SK-N-SH treated with all-trans-retinoic acid at 6 μM for 48 hours (cell line): ENCODE measurements around the gene DGKH.

ENCODE experiments used
- ATAC-seq: fragments of 200-7000 bp; cut with Tn5 transposase; 3 replicates; pipeline ENCODE4 v1.9.1; 2020; ENCODE audit warnings: mild to moderate bottlenecking, moderate library complexity
- ARNTL ChIP-seq: fragments of 450-650 bp; formaldehyde crosslinking; IDR thresholded peaks from 2 replicates; pipeline ENCODE4 v1.5.0; 2020; ENCODE audit warnings: low read depth, mild to moderate bottlenecking, moderate library complexity, borderline replicate concordance
- BACH2 ChIP-seq: fragments of 250-450 bp; sonication (Bioruptor Pico); IDR thresholded peaks from 2 replicates; pipeline ENCODE4 v1.9.0; 2021; ENCODE audit warnings: mild to moderate bottlenecking, borderline replicate concordance
- CSDC2 ChIP-seq: fragments of 250-450 bp; sonication (Bioruptor Pico); IDR thresholded peaks from 2 replicates; pipeline ENCODE4 v1.5.0; 2020; ENCODE audit warnings: mild to moderate bottlenecking, moderate library complexity
- ESRRG ChIP-seq: fragments of 250-450 bp; sonication (Bioruptor Pico); IDR thresholded peaks from 2 replicates; pipeline ENCODE4 v1.6.1; 2021; ENCODE audit warnings: mild to moderate bottlenecking
- GLIS3 ChIP-seq: fragments of 250-450 bp; sonication (Bioruptor Pico); IDR thresholded peaks from 2 replicates; pipeline ENCODE4 v1.5.0; 2020; ENCODE audit warnings: mild to moderate bottlenecking, moderate library complexity
- ISL1 ChIP-seq: fragments of 250-450 bp; sonication (Bioruptor Pico); IDR thresholded peaks from 2 replicates; pipeline ENCODE4 v2.1.2; 2022; ENCODE audit warnings: mild to moderate bottlenecking, moderate library complexity
- OSR1 ChIP-seq: fragments of 250-450 bp; sonication (Bioruptor Pico); IDR thresholded peaks from 2 replicates; pipeline ENCODE4 v1.8.0; 2022; ENCODE audit warnings: moderate library complexity, mild to moderate bottlenecking, inconsistent platforms
- PPARA ChIP-seq: fragments of 250-450 bp; sonication (Bioruptor Pico); IDR thresholded peaks from 2 replicates; pipeline ENCODE4 v1.5.0; 2020; ENCODE audit warnings: mild to moderate bottlenecking, borderline replicate concordance
- RARB ChIP-seq: fragments of 250-450 bp; sonication (Bioruptor Pico); IDR thresholded peaks from 2 replicates; pipeline ENCODE4 v1.8.0; 2021; ENCODE audit warnings: mild to moderate bottlenecking, moderate library complexity
- TCF4 ChIP-seq: fragments of 250-450 bp; sonication (Bioruptor Pico); IDR thresholded peaks from 2 replicates; pipeline ENCODE4 v1.8.0; 2021; ENCODE audit warnings: mild to moderate bottlenecking, moderate library complexity, borderline replicate concordance
- TOX ChIP-seq: fragments of 250-450 bp; sonication (Bioruptor Pico); IDR thresholded peaks from 2 replicates; pipeline ENCODE4 v1.8.0; 2021; ENCODE audit warnings: mild to moderate bottlenecking, moderate library complexity, borderline replicate concordance
- ZFP3 ChIP-seq: fragments of 250-450 bp; sonication (Bioruptor Pico); IDR thresholded peaks from 2 replicates; pipeline ENCODE4 v1.5.0; 2020; ENCODE audit warnings: mild to moderate bottlenecking, moderate library complexity
- ZFP30 ChIP-seq: fragments of 450-650 bp; formaldehyde crosslinking; IDR thresholded peaks from 2 replicates; pipeline ENCODE4 v1.5.0; 2022; ENCODE audit warnings: mild to moderate bottlenecking, moderate library complexity
- ZNF565 ChIP-seq: fragments of 450-650 bp; formaldehyde crosslinking; conservative IDR thresholded peaks from 2 replicates; pipeline ENCODE4 v1.5.0; 2020; ENCODE audit warnings: low read depth, mild to moderate bottlenecking, moderate library complexity
- ZNF70 ChIP-seq: fragments of 450-650 bp; formaldehyde crosslinking; IDR thresholded peaks from 2 replicates; pipeline ENCODE4 v1.5.0; 2020; ENCODE audit warnings: mild to moderate bottlenecking, moderate library complexity
- ZNF8 ChIP-seq: fragments of 450-650 bp; formaldehyde crosslinking; IDR thresholded peaks from 2 replicates; pipeline ENCODE4 v1.5.0; 2020; ENCODE audit warnings: mild to moderate bottlenecking, moderate library complexity
- TF ChIP-seq, protein P1 (sequence below): fragments of 250-450 bp; sonication (Bioruptor Pico); IDR thresholded peaks from 2 replicates; pipeline ENCODE4 v1.8.0; 2020; ENCODE audit warnings: mild to moderate bottlenecking, moderate library complexity, borderline replicate concordance
- TF ChIP-seq, protein P2 (sequence below): fragments of 250-450 bp; sonication (Bioruptor Pico); IDR thresholded peaks from 2 replicates; pipeline ENCODE4 v1.5.1; 2021; ENCODE audit warnings: mild to moderate bottlenecking, moderate library complexity
- TF ChIP-seq, protein P3 (sequence below): fragments of 250-450 bp; sonication (Bioruptor Pico); IDR thresholded peaks from 2 replicates; pipeline ENCODE4 v1.5.0; 2020; ENCODE audit warnings: mild to moderate bottlenecking, moderate library complexity
- TF ChIP-seq, protein P4 (sequence below): fragments of 250-450 bp; sonication (Bioruptor Pico); IDR thresholded peaks from 2 replicates; pipeline ENCODE4 v1.5.1; 2020; ENCODE audit warnings: low read depth, mild to moderate bottlenecking, moderate library complexity

The DGKH gene

DNA sequence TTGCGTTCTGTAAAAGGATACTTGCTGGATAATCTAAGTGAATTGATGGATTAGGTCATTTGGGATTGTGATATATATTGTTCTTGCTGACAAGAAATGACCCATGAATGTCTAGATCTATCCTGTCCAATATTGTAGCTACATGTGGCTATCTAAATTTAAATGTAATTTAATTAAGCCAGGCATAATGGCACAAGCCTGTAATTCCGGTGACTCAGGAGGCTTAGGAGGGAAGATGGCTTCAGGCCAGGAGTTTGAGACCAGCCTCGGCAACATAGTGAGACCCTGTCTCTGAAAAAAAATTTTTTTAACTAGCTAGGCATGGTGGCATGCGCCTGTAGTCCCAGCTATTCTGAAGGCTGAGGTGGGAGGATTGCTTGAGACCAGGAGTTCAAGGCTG lies 184.2 kb downstream of the DGKH start:
- TF ChIP-seq ZNF8 (CRISPR knock-in tag), result no peak
- TF ChIP-seq, protein P1, sequence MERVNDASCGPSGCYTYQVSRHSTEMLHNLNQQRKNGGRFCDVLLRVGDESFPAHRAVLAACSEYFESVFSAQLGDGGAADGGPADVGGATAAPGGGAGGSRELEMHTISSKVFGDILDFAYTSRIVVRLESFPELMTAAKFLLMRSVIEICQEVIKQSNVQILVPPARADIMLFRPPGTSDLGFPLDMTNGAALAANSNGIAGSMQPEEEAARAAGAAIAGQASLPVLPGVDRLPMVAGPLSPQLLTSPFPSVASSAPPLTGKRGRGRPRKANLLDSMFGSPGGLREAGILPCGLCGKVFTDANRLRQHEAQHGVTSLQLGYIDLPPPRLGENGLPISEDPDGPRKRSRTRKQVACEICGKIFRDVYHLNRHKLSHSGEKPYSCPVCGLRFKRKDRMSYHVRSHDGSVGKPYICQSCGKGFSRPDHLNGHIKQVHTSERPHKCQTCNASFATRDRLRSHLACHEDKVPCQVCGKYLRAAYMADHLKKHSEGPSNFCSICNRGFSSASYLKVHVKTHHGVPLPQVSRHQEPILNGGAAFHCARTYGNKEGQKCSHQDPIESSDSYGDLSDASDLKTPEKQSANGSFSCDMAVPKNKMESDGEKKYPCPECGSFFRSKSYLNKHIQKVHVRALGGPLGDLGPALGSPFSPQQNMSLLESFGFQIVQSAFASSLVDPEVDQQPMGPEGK (CRISPR knock-in tag), result no peak
- no peak for TF ChIP-seq ZNF70 (CRISPR knock-in tag)
- TF ChIP-seq ISL1 (CRISPR knock-in tag), result peak; percentile 78
- no peak for ATAC-seq

DNA sequence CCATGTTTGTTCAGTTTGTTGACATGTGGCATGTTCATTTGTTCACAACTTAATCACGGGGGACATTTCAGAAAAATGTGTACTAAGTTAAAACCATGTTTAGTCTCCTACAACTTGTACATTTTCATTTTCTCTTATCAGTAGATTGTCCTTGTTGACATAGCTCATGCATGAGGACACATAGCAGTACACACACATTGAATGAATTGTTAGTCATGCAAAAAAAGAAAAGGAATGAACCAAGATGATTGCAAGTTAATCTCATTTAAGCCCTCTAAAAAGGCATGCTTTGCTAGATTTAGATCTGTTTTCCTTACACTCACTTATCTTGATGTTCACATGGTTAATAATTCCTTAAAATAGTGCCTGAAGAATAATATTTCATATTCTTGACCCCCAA lies 185.3 kb downstream of the DGKH start:
- TF ChIP-seq OSR1 (CRISPR knock-in tag) (no peak), ISL1 (CRISPR knock-in tag) (peak; percentile 83), RARB (no peak)
- TF ChIP-seq, protein P2, sequence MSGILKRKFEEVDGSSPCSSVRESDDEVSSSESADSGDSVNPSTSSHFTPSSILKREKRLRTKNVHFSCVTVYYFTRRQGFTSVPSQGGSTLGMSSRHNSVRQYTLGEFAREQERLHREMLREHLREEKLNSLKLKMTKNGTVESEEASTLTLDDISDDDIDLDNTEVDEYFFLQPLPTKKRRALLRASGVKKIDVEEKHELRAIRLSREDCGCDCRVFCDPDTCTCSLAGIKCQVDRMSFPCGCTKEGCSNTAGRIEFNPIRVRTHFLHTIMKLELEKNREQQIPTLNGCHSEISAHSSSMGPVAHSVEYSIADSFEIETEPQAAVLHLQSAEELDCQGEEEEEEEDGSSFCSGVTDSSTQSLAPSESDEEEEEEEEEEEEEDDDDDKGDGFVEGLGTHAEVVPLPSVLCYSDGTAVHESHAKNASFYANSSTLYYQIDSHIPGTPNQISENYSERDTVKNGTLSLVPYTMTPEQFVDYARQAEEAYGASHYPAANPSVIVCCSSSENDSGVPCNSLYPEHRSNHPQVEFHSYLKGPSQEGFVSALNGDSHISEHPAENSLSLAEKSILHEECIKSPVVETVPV (CRISPR knock-in tag), result no peak

DNA sequence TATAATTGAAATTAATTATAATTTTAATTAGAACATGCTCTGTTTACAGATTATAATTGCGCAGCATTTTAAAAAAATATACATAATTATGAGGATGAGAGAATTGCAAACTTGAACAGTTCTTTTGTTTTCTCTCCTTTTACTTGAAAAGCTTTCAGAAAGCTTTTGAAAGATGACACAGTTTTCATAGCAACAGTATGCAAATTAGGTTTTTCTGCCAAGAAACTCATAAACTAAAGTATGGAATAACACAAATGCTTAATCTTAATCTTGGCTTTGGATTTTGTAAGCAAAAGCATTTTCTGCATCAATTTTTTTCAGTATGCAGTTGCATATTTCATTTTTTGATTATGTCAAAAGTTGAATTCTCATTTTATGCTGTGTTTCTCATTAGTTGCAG lies 190.7 kb downstream of the DGKH start:
- ATAC-seq, result no peak
- no peak for TF ChIP-seq PPARA (CRISPR knock-in tag)
- TF ChIP-seq OSR1 (CRISPR knock-in tag), result no peak
- no peak for TF ChIP-seq ZNF8 (CRISPR knock-in tag)
- no peak for TF ChIP-seq ARNTL (CRISPR knock-in tag)
- TF ChIP-seq ZNF565 (CRISPR knock-in tag), result no peak
- TF ChIP-seq, protein P3, sequence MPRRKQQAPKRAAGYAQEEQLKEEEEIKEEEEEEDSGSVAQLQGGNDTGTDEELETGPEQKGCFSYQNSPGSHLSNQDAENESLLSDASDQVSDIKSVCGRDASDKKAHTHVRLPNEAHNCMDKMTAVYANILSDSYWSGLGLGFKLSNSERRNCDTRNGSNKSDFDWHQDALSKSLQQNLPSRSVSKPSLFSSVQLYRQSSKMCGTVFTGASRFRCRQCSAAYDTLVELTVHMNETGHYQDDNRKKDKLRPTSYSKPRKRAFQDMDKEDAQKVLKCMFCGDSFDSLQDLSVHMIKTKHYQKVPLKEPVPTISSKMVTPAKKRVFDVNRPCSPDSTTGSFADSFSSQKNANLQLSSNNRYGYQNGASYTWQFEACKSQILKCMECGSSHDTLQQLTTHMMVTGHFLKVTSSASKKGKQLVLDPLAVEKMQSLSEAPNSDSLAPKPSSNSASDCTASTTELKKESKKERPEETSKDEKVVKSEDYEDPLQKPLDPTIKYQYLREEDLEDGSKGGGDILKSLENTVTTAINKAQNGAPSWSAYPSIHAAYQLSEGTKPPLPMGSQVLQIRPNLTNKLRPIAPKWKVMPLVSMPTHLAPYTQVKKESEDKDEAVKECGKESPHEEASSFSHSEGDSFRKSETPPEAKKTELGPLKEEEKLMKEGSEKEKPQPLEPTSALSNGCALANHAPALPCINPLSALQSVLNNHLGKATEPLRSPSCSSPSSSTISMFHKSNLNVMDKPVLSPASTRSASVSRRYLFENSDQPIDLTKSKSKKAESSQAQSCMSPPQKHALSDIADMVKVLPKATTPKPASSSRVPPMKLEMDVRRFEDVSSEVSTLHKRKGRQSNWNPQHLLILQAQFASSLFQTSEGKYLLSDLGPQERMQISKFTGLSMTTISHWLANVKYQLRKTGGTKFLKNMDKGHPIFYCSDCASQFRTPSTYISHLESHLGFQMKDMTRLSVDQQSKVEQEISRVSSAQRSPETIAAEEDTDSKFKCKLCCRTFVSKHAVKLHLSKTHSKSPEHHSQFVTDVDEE (CRISPR knock-in tag), result no peak
- no peak for TF ChIP-seq ISL1 (CRISPR knock-in tag)

More for the DNA sequence above, 185.3 kb downstream of the DGKH start:
- ATAC-seq, result no peak

DNA sequence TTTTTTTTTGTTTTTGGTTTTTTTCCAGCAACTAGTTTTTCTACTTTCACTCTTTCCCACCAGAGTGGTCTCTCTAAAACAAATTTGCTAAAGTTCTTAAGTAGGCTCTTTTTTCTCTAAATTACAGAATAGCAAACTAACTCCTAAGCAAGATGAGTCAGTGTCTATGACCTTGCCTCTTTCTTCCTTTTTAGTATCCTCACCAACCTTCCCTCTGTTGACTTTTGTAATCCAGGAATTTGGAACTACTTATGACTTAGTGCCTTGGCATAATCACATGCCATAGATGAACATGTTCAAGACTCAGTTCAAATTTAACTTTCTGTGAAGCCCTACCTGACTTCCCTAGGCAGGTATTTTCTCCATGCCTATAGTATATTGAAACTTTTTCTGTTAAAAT lies 191.2 kb downstream of the DGKH start:
- no peak for TF ChIP-seq ESRRG
- no peak for TF ChIP-seq RARB
- TF ChIP-seq CSDC2, result no peak
- TF ChIP-seq ZNF70 (CRISPR knock-in tag), result no peak
- TF ChIP-seq GLIS3, result no peak
- TF ChIP-seq, protein P4, sequence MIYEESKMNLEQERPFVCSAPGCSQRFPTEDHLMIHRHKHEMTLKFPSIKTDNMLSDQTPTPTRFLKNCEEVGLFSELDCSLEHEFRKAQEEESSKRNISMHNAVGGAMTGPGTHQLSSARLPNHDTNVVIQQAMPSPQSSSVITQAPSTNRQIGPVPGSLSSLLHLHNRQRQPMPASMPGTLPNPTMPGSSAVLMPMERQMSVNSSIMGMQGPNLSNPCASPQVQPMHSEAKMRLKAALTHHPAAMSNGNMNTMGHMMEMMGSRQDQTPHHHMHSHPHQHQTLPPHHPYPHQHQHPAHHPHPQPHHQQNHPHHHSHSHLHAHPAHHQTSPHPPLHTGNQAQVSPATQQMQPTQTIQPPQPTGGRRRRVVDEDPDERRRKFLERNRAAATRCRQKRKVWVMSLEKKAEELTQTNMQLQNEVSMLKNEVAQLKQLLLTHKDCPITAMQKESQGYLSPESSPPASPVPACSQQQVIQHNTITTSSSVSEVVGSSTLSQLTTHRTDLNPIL (CRISPR knock-in tag), result no peak
- no peak for TF ChIP-seq TCF4 (CRISPR knock-in tag)
- TF ChIP-seq OSR1 (CRISPR knock-in tag), result no peak
- no peak for TF ChIP-seq TOX (CRISPR knock-in tag)
- no peak for TF ChIP-seq ZFP30 (CRISPR knock-in tag)
- no peak for TF ChIP-seq ZFP3 (CRISPR knock-in tag)
- TF ChIP-seq ZNF8 (CRISPR knock-in tag), result no peak
- TF ChIP-seq ISL1 (CRISPR knock-in tag), result no peak
- TF ChIP-seq BACH2 (CRISPR knock-in tag), result no peak
- no peak for TF ChIP-seq ARNTL (CRISPR knock-in tag)
- TF ChIP-seq, protein P2 (CRISPR knock-in tag), result no peak
- TF ChIP-seq, protein P3 (CRISPR knock-in tag), result no peak
- no peak for TF ChIP-seq PPARA (CRISPR knock-in tag)
- TF ChIP-seq, protein P1 (CRISPR knock-in tag), result no peak
- ATAC-seq, result no peak
